AG20443 (cell line): Measurements from ENCODE around the gene LHX1.
A peak's percentile ranks its signal among the peaks of the same experiment; 100 is the strongest.

Source experiments
- DNase-seq: peaks from one replicate; pipeline ENCODE4 v3.0.0; 2012; ENCODE audit warnings: low spot score, mixed read lengths

LHX1 gene

DNA sequence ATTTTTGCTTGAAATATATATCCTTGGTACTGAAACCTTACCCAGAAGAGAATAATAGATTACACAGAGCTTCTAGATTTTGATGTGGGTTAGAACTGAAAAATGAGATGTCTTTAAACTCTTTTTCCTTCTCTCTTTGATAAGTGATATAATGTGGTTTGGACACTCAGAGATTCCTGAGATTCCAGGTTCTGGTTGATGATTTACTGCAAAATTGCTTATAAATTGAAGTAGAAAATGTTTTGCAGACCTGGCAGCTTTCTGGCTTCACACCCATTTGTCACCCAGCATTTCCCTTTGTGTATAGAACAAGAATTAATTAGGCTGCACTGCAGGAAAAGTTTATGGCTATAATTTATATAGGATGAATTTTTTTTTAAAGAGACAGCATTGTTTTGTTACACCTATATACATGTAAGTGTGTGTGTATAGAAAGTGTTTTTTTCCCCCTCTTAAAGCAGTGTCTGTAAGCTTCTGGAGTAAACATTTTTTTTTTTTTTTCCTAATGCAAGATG lies 35.0 kb downstream of the LHX1 start:
- DNase-seq: no peak

DNA sequence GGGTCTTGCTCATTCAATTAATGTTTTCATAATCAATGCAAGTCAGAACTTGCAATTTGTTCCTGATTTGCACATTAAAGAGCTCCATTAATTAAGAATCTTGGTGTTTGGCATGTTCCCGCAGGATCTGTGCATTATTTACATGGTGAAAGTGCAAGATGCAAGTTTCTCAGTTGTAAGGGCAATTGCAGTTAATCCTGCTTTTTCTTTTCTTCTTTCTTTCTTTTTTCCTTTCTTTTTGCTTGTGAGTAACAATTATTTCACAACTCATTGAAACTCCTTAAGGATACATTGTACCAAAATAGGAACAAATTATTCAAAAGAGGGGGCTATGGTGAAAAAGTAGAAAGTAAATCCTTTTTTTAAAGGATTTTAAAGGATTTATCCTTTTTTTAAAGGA lies 35.6 kb downstream of the LHX1 start:
- no peak for DNase-seq

DNA sequence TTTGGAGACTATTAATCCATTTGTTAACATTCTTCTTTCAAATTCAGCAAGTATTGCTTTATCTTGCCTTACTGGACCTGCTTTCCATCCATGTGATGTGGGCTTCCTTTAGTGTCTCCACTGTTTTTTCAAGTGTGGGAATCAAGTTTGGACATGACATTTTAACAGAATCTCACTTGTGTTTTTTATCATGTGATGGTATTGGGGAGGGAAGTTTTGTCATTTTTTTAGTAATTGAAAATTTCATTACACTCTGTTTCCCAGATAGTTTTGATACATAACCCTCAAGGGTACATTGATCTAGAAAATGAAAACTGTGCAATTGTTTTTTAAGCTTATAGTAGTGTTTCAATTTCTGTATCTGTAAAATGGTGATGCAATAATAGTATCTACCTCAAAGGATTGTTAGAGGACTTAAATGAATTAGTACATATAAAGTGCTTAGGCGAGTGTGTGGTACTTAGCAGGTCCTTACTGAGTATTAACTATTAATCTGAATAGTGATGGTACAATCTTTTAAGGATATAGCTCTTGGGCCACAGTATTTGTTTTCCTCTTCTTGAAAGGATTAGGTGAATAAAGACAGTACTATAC lies 38.7 kb downstream of the LHX1 start:
- no peak for DNase-seq

DNA sequence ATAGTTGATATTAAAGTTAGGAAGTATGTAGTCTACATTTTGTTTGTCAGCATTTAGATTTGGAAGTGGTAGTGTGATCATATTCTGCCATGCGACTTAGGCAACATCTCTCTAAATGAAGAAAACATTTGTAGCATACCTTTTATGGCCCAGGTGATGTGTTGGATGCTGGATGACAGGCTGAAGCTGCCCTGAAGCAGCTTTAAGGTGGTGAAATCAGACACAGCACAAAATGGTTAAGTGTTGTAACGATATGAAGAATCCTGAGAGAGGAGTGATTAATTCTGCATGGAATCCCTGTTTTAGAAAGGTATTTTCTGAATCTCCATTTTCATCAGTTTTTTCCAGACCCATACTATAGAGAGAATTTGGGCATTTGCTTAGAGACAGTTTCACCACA lies 39.8 kb downstream of the LHX1 start:
- DNase-seq: no peak

DNA sequence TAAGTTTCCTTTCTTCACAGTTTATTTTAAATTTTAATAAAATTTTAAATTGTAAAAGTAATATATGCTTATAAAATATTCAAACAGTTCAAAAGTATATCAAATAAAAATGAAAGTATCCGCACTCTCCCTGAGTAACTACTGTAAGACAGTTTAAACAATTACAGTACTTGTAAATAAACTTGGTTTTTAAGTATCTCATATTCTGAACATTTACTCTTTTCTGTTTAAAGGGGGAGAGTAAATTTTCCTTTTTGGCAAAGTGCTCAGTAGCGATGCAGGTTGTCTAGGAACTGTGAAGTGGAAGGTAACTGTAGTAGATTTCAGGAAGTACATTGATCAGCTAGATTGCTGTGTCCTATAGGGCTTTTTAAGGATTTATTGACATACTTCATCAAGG lies 40.3 kb downstream of the LHX1 start:
- DNase-seq: no peak

DNA sequence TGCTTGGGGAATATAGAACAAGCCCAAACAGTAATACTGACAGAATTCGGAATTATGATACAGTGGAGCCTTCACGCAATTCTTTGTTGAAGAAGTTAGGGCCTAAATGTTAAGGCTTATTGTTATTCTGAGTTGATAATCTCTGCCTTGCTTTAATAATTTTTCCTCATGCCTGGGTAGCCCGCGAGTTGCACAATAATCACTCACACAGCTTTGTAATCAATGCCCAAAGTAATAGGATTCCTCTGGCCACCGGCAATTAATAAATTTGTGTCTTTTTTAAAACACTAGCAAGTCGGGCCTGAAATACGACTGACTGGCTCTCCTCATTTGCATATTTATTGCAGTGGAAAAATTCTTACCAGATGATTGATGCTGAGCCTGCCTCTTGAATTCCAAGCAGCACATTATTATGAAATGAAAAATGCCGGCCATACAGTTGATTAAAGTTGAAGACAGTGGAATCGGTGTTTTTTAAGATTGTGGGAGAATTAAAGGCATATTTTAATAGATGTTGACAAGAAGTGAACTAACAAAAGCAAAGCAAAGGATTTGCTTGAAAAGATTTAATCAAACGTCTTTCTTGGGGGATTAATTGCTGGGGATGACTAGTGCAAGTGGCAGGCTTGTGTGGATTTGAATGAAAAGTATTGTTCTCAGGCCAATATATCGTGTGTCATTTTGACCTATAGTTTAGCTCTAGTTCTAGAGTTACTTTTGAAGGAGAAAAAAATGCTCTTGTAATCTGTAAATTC lies 41.7 kb downstream of the LHX1 start:
- DNase-seq: peak; percentile 51

DNA sequence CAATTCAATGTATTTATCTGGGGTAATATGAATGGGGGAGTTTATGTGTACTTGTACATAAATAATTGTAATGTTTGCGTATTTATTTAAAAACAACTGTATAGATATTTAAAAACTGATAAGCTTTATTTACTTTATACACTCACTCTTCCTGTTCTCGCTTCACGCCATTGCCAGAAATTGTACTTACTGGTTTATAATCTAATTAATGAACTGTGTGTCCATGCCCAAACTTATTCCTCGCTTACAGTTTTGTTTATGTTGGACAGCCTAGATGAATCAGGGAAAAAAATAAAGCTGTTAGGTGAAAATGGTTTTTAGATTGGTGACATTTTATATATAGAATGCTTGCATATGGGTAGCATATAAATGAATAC lies 42.3 kb downstream of the LHX1 start:
- DNase-seq: no peak

DNA sequence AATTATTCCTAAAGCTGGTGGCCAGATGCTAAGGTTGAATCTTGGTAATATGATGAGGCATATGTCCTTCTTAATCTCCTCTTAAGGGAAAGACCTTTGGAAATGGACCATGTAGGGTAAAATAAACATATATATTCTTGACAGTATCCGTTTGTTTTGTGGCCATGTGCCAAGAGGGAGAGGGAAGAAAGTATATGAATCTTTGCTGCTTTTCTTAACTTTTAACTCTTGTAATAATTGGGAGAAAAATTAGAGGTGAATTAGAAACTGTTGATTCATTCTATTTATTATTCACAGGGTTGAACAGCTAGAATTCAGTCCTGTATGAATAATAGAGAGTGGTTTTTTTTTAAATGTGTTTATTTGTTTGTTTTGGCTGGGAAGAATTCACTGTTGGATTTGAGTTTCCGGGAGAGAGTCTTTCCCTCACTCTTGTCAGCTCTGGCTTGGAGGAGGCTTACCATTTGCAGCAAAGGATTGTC lies 43.0 kb downstream of the LHX1 start:
- DNase-seq: no peak

DNA sequence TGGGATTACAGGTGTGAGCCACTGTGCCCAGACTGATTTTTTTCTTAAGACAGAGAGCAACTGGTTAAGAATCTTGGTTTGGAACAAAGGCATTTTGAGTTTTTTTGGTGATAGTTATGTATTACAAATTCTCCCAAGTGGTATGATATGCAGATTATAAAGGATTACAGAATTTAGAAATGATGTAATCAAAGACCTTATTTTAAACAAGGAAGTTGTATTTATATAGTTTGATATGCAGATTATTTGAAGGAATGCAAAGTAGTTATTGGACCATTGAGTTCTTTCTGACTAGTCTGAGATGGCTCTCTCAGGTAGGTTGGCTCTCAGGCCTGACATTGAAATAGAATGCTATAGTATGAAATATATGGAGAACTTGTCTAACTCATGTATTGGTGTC lies 46.3 kb downstream of the LHX1 start:
- DNase-seq: no peak

DNA sequence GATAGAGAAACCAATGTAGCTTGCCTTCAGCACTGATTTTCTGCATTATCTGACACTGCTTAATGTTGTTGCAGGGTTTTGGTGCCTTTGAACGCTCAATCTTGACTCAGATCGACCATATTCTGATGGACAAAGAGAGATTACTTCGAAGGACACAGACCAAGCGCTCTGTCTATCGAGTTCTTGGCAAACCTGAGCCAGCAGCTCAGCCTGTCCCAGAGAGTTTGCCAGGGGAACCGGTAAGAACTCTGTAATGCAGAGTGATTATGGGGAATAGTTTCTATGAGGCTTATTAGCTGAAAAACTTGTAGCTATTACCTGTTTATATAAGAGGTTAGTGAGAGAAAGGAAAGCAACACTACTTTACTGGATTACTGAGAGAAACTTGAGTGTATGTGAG lies 51.9 kb downstream of the LHX1 start:
- no peak for DNase-seq

DNA sequence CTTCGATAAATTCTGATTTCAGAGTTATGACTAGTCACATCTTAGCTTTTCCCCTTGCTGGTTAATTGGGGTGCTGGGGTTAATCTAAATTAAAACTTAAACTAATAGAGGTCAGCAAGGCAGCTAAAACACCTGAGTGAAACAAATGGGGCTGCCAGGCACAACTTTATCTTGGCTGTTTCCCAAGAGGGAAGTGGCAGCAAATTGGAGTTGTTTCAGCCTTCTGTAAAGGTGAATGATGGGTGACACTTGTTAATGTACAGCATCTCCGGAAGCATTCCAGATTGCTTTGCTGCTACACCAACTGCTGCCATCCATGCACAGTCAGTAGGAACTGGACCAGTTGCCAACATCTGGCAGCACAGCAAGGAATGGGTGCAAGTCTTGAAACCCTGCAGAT lies 55.4 kb downstream of the LHX1 start:
- DNase-seq: no peak

DNA sequence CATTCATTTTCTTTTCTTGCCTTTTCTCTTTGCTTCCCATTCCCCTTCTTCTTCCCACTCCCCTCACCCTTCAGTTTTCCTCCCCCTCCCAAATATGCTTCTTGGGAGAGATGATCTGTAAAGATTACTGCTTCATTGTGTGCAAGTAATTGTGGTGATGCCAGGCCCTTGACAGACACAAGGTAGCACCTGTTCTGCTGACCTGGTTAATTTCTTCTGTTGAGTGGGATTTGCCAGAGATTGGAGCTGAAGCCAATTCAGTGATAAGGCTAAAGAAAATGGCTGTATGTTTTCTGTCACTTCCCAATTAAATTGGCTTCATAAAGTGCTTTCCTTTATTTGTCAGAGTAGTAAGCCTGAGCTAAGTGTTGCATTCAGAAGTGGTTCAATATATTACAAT lies 56.0 kb downstream of the LHX1 start:
- DNase-seq: no peak
